ENCODE measurements around the gene EFHD2.

The EFHD2 gene

GRCh38 chr1:15406614-15407559, 2.8 kb upstream of the EFHD2 start:
- peaks cover 31% of the 10 kb centered on the region for H3K4me1 ChIP-seq (ENCODE audit: control insufficient read depth, insufficient read depth, low read length)
- peak overlapping the region; percentile 10 for H3K4me3 ChIP-seq (ENCODE audit: low read length)
- H3K36me3 ChIP-seq (ENCODE audit: insufficient read depth, low read length): no peaks in the 10 kb centered on the region
- no peak overlapping the region for H3K9ac ChIP-seq (ENCODE audit: low read depth, low read length)
- H3K27me3 ChIP-seq (ENCODE audit: control insufficient read depth, insufficient read depth, low read length): no peaks in the 10 kb centered on the region
- H3K9me3 ChIP-seq (replicated peaks; ENCODE audit: low read length): no peaks in the 10 kb centered on the region
- H3K4me2 ChIP-seq (ENCODE audit: low read length): peak overlapping the region; percentile 48

- H3K9me3 ChIP-seq (replicated peaks; ENCODE audit: low read length): no peaks in the 10 kb centered on the region
- no peaks in the 10 kb centered on the region for H3K27me3 ChIP-seq (ENCODE audit: control insufficient read depth, insufficient read depth, low read length)
- peak overlapping the region; percentile 48 for H3K4me2 ChIP-seq (ENCODE audit: low read length)
- H3K9ac ChIP-seq (ENCODE audit: low read depth, low read length): no peak overlapping the region
- H3K4me1 ChIP-seq (ENCODE audit: control insufficient read depth, insufficient read depth, low read length): peaks cover 38% of the 10 kb centered on the region
- no peaks in the 10 kb centered on the region for H3K36me3 ChIP-seq (ENCODE audit: insufficient read depth, low read length)
- H3K4me3 ChIP-seq (ENCODE audit: low read length): no peak overlapping the region
Measured at GRCh38 chr1:15407580-15407979, 2.1 kb upstream of the EFHD2 start.

GRCh38 chr1:15408890-15409387, 749 bp upstream of the EFHD2 start:
- Histone ChIP-seq H3K36me3 (ENCODE audit: insufficient read depth, low read length) (no peaks in the 10 kb centered on the region), H3K4me1 (ENCODE audit: control insufficient read depth, insufficient read depth, low read length) (peaks cover 44% of the 10 kb centered on the region), H3K4me3 (ENCODE audit: low read length) (peak overlapping the region; percentile 89), H3K9me3 (replicated peaks; ENCODE audit: low read length) (no peaks in the 10 kb centered on the region), H3K4me2 (ENCODE audit: low read length) (peak overlapping the region; percentile 94), H3K9ac (ENCODE audit: low read depth, low read length) (peak overlapping the region; percentile 87), H3K27me3 (ENCODE audit: control insufficient read depth, insufficient read depth, low read length) (no peaks in the 10 kb centered on the region)

GRCh38 chr1:15410223-15410883, 665 bp downstream of the EFHD2 start:
- peaks cover 44% of the 10 kb centered on the region for H3K4me1 ChIP-seq (ENCODE audit: control insufficient read depth, insufficient read depth, low read length)
- H3K36me3 ChIP-seq (ENCODE audit: insufficient read depth, low read length): peaks cover 10% of the 10 kb centered on the region
- no peaks in the 10 kb centered on the region for H3K9me3 ChIP-seq (replicated peaks; ENCODE audit: low read length)
- H3K27me3 ChIP-seq (ENCODE audit: control insufficient read depth, insufficient read depth, low read length): no peaks in the 10 kb centered on the region
- peak overlapping the region; percentile 94 for H3K4me2 ChIP-seq (ENCODE audit: low read length)
- peak overlapping the region; percentile 89 for H3K4me3 ChIP-seq (ENCODE audit: low read length)
- peak overlapping the region; percentile 87 for H3K9ac ChIP-seq (ENCODE audit: low read depth, low read length)

GRCh38 chr1:15410884-15411245, 1.2 kb downstream of the EFHD2 start:
- H3K4me3 ChIP-seq (ENCODE audit: low read length): peak overlapping the region; percentile 89
- peak overlapping the region; percentile 87 for H3K9ac ChIP-seq (ENCODE audit: low read depth, low read length)
- peaks cover 47% of the 10 kb centered on the region for H3K4me1 ChIP-seq (ENCODE audit: control insufficient read depth, insufficient read depth, low read length)
- no peaks in the 10 kb centered on the region for H3K9me3 ChIP-seq (replicated peaks; ENCODE audit: low read length)
- H3K36me3 ChIP-seq (ENCODE audit: insufficient read depth, low read length): peaks cover 10% of the 10 kb centered on the region
- H3K4me2 ChIP-seq (ENCODE audit: low read length): peak overlapping the region; percentile 94
- H3K27me3 ChIP-seq (ENCODE audit: control insufficient read depth, insufficient read depth, low read length): no peaks in the 10 kb centered on the region

DNA sequence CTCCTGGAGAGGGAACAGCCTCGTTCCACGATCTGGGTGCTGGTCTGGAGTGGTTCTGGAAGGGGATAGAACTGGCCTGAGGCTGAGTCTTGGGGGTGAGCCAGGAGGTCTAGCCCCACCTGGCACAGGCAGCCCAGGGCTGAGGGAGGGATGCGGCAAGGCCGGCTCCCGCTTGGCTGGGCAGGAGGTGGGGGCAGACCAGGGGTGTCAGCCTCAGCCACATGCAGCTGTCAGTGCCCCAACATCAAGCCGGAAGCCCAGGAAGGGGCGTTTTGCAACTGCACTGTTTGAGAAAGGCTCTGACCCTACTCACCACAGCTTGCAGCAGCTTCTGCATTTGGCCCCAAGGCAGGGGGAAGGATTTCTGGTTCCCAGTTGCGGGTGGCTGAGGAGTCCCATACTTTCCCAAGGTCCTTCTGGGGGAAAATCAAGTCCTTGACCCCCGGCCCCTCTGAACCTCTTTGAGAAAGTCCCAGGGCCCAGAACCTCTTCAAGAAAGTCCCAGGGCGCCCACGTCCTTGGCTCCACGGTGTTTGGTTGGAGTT, 2.0 kb downstream of the EFHD2 start:
- Histone ChIP-seq H3K4me1 (ENCODE audit: control insufficient read depth, insufficient read depth, low read length) (peaks cover 53% of the 10 kb centered on the region), H3K36me3 (ENCODE audit: insufficient read depth, low read length) (peaks cover 13% of the 10 kb centered on the region), H3K9ac (ENCODE audit: low read depth, low read length) (peak overlapping the region; percentile 87), H3K27me3 (ENCODE audit: control insufficient read depth, insufficient read depth, low read length) (no peaks in the 10 kb centered on the region), H3K4me3 (ENCODE audit: low read length) (peak overlapping the region; percentile 89), H3K9me3 (replicated peaks; ENCODE audit: low read length) (no peaks in the 10 kb centered on the region), H3K4me2 (ENCODE audit: low read length) (peak overlapping the region; percentile 94)

DNA sequence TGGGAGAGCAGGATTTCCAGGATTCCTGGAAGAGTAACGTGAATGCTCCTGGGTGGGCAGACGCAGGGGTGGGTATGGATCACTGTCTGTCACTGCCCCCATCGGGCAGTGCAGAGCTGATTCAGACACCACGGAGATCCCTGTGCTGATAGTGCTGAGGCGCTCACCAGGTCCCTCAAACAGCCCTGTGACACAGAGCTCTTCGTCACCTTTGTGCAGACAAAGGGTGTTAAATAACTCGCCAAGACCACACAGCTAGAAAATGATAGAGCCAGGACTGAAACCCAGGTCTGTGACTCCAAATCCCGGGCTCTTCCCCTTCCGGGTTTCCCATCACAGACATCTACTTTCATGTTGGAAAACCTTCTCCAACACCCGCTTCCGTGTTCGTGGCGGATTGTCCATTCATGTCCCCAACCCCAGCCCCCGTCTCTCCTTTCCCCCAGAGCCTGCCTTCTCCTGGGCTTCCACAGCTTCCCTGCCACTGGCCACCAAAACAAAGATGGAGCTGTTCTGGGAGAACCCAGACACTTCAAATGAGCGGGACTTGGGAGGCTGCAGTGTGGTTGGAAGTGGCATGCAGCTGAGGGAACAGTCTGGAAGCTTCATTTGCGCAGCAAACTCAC, 2.6 kb downstream of the EFHD2 start:
- peak overlapping the region; percentile 89 for H3K4me3 ChIP-seq (ENCODE audit: low read length)
- no peaks in the 10 kb centered on the region for H3K27me3 ChIP-seq (ENCODE audit: control insufficient read depth, insufficient read depth, low read length)
- no peaks in the 10 kb centered on the region for H3K9me3 ChIP-seq (replicated peaks; ENCODE audit: low read length)
- H3K9ac ChIP-seq (ENCODE audit: low read depth, low read length): peak overlapping the region; percentile 87
- peaks cover 13% of the 10 kb centered on the region for H3K36me3 ChIP-seq (ENCODE audit: insufficient read depth, low read length)
- peaks cover 55% of the 10 kb centered on the region for H3K4me1 ChIP-seq (ENCODE audit: control insufficient read depth, insufficient read depth, low read length)
- H3K4me2 ChIP-seq (ENCODE audit: low read length): peak overlapping the region; percentile 94

- Histone ChIP-seq H3K9ac (ENCODE audit: low read depth, low read length) (no peak overlapping the region), H3K36me3 (ENCODE audit: insufficient read depth, low read length) (peaks cover 13% of the 10 kb centered on the region), H3K4me3 (ENCODE audit: low read length) (no peak overlapping the region), H3K4me2 (ENCODE audit: low read length) (peak overlapping the region; percentile 94), H3K27me3 (ENCODE audit: control insufficient read depth, insufficient read depth, low read length) (no peaks in the 10 kb centered on the region), H3K9me3 (replicated peaks; ENCODE audit: low read length) (no peaks in the 10 kb centered on the region), H3K4me1 (ENCODE audit: control insufficient read depth, insufficient read depth, low read length) (peaks cover 55% of the 10 kb centered on the region)
Measured at GRCh38 chr1:15412843-15413242, 3.2 kb downstream of the EFHD2 start.

DNA sequence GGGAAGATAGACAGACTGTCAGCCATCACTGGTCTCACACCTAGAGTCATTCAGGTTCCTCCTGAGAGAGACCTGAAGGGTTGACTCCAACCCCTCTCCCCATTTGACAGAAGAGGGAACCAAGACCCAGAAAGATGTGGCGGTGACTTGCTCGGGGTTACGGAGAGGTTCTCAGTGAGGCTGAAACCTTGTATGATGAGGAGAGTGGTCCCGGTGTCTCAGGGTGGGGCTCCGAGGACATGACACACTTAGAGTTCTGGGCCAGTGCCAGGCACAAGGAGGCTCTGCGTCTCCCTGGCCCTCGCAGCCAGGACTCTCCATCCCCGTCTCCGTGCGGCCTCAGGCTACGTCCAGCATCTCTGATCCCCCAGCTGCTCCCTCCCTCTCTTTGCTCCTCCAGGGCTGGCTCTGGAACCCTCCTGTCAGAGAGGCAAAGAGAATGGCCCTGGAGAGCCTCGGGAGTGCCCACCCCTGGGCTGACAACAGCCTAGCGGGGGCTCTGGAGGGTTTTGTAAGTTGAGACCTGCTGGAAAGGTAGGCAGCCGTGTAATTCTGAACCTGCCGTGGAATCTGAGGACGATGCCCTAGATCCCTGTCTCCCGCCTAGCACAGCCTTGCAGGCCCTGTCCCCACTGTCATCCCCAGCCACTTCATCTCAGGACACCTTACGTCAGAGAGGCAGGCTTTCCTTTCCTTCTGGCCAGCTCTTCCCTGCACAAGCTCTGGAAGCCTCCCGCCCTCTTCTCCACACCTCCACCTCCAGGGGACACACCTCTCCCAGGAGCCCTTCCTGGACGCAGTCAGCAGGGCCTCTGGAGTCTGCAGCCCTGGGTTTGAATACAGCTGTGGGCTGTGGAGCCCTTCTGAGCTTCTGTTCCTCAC, 4.1 kb downstream of the EFHD2 start:
- no peaks in the 10 kb centered on the region for H3K9me3 ChIP-seq (replicated peaks; ENCODE audit: low read length)
- no peak overlapping the region for H3K9ac ChIP-seq (ENCODE audit: low read depth, low read length)
- H3K4me1 ChIP-seq (ENCODE audit: control insufficient read depth, insufficient read depth, low read length): peaks cover 54% of the 10 kb centered on the region
- H3K4me2 ChIP-seq (ENCODE audit: low read length): no peak overlapping the region
- H3K4me3 ChIP-seq (ENCODE audit: low read length): no peak overlapping the region
- H3K27me3 ChIP-seq (ENCODE audit: control insufficient read depth, insufficient read depth, low read length): no peaks in the 10 kb centered on the region
- H3K36me3 ChIP-seq (ENCODE audit: insufficient read depth, low read length): peaks cover 13% of the 10 kb centered on the region

GRCh38 chr1:15414445-15414983, 4.8 kb downstream of the EFHD2 start:
- Histone ChIP-seq H3K4me1 (ENCODE audit: control insufficient read depth, insufficient read depth, low read length) (peaks cover 56% of the 10 kb centered on the region), H3K9ac (ENCODE audit: low read depth, low read length) (no peak overlapping the region), H3K4me2 (ENCODE audit: low read length) (no peak overlapping the region)

More at GRCh38 chr1:15414445-15414983, 4.8 kb downstream of the EFHD2 start:
- Histone ChIP-seq H3K4me3 (ENCODE audit: low read length) (no peak overlapping the region), H3K27me3 (ENCODE audit: control insufficient read depth, insufficient read depth, low read length) (no peaks in the 10 kb centered on the region), H3K36me3 (ENCODE audit: insufficient read depth, low read length) (peaks cover 13% of the 10 kb centered on the region), H3K9me3 (replicated peaks; ENCODE audit: low read length) (no peaks in the 10 kb centered on the region)

Data from skeletal muscle satellite cell (primary cell).